H1 (cell line): ENCODE results near the gene PTS. TPM values are rescaled to one million over a fixed set of nuclear protein-coding genes. Genes with fewer than 3 reads are reported as not detected.

Source experiments
- CTCF ChIA-PET: fragments of 300-600 bp; sonication (Branson Sonifier 250); formaldehyde crosslinking; loops from one replicate; lab custom pipeline; 2021; ENCODE audit not compliant: partially characterized antibody; lab: Charles Lee
- POLR2A ChIA-PET: fragments of 300-600 bp; sonication (Branson Sonifier 250); formaldehyde crosslinking; loops from one replicate; lab custom pipeline; 2021; ENCODE audit warnings: inconsistent platforms; ENCODE audit not compliant: partially characterized antibody; lab: Charles Lee
- DNase-seq, 2 experiments: peaks; one replicate each; pipeline versions ENCODE4 v3.0.0 to v3.0.0-alpha.2; 2010 to 2022; ENCODE audit warnings: low spot score in 2 of 2, low read depth in 1 of 2, mixed read lengths in 1 of 2
- FAIRE-seq: peaks from 2 replicates; lab custom pipeline; 2011; peaks lifted over from hg19 to GRCh38; lab: Jason Lieb, UNC
- H2AFZ ChIP-seq: 2 replicates; pipeline ENCODE4 v1.8.1; 2012; ENCODE audit warnings: low read length, inconsistent platforms
- H2AK5ac ChIP-seq: 2 replicates; pipeline ENCODE4 v1.6.1; 2013; ENCODE audit warnings: low read depth, low read length
- H2BK120ac ChIP-seq: replicated peaks from 2 replicates; pipeline ENCODE3; 2013; ENCODE audit warnings: low read depth, low read length, inconsistent platforms
- H2BK12ac ChIP-seq: 2 replicates; pipeline ENCODE4 v1.6.1; 2013; ENCODE audit warnings: low read depth, low read length
- H2BK15ac ChIP-seq: 2 replicates; pipeline ENCODE4 v1.6.1; 2013; ENCODE audit warnings: low read length
- H2BK20ac ChIP-seq: 2 replicates; pipeline ENCODE4 v1.6.1; 2013; ENCODE audit warnings: low read length
- H2BK5ac ChIP-seq: 2 replicates; pipeline ENCODE4 v1.6.1; 2013; ENCODE audit warnings: low read depth, low read length
- H3K14ac ChIP-seq: 2 replicates; pipeline ENCODE4 v1.6.1; 2013; ENCODE audit warnings: inconsistent platforms; ENCODE audit not compliant: insufficient read length
- H3K18ac ChIP-seq: 2 replicates; pipeline ENCODE4 v1.6.1; 2013; ENCODE audit warnings: low read length; ENCODE audit errors: extremely low read depth
- H3K23ac ChIP-seq: 2 replicates; pipeline ENCODE4 v1.6.1; 2013; ENCODE audit warnings: inconsistent platforms; ENCODE audit not compliant: insufficient read length
- H3K23me2 ChIP-seq: 2 replicates; pipeline ENCODE4 v1.6.1; 2013; ENCODE audit warnings: low read depth, low read length
- H3K27ac ChIP-seq: 2 replicates; pipeline ENCODE4 v1.6.1; 2011; ENCODE audit warnings: low read depth, low read length, inconsistent platforms
- H3K27me3 ChIP-seq, 4 experiments: replicated peaks in 1 of 4; 1 replicate in 1 of 4; 2 replicates in 3 of 4; pipeline versions ENCODE4 v1.6.1 to v1.8.1; 2011 to 2013; ENCODE audit warnings: low read length in 3 of 4, mild to moderate bottlenecking in 3 of 4, inconsistent platforms in 2 of 4, mixed read lengths in 2 of 4, moderate library complexity in 1 of 4; ENCODE audit not compliant: control insufficient read depth in 3 of 4, insufficient read depth in 3 of 4; ENCODE audit errors: extremely low read depth in 1 of 4
- H3K36me3 ChIP-seq, 4 experiments: 2 replicates each; pipeline versions ENCODE4 v1.6.1 to v1.8.1; 2011 to 2013; ENCODE audit warnings: mild to moderate bottlenecking in 4 of 4, low read length in 3 of 4, moderate library complexity in 2 of 4, control low read depth in 1 of 4, inconsistent platforms in 1 of 4; ENCODE audit not compliant: insufficient read depth in 4 of 4, control insufficient read depth in 2 of 4
- H3K4ac ChIP-seq: replicated peaks from 2 replicates; pipeline ENCODE3; 2013; ENCODE audit warnings: low read length, low read depth, mixed read lengths, inconsistent platforms; ENCODE audit not compliant: insufficient read length
- H3K4me1 ChIP-seq, 4 experiments: replicated peaks in 1 of 4; 1 replicate in 1 of 4; 2 replicates in 3 of 4; pipeline versions ENCODE4 v1.6.1 to v1.8.1; 2011 to 2013; ENCODE audit warnings: low read length in 3 of 4, inconsistent platforms in 2 of 4, mixed read lengths in 1 of 4; ENCODE audit not compliant: insufficient read depth in 4 of 4, control insufficient read depth in 3 of 4
- H3K4me2 ChIP-seq, 2 experiments: 2 replicates each; pipeline versions ENCODE4 v1.6.1 to v1.8.1; 2011 to 2013; ENCODE audit warnings: low read depth in 2 of 2, low read length in 2 of 2, control low read depth in 1 of 2, inconsistent platforms in 1 of 2, mild to moderate bottlenecking in 1 of 2; ENCODE audit not compliant: insufficient read depth in 1 of 2
- H3K4me3 ChIP-seq, 4 experiments: fragments of 200-600, 300-600 bp in 1 of 4; sonication (generic), shearing (Covaris generic), sonication (Bioruptor Twin) in 1 of 4; 2 replicates each; pipeline versions ENCODE4 v1.5.1 to v1.8.1; 2011 to 2016; ENCODE audit warnings: low read length in 4 of 4, low read depth in 3 of 4, control low read depth in 2 of 4, inconsistent platforms in 2 of 4, mild to moderate bottlenecking in 2 of 4, mixed read lengths in 1 of 4, moderate library complexity in 1 of 4; ENCODE audit not compliant: insufficient read depth in 2 of 4; ENCODE audit errors: extremely low read depth in 1 of 4
- H3K56ac ChIP-seq: replicated peaks from 2 replicates; pipeline ENCODE3; 2013; ENCODE audit warnings: low read depth, mild to moderate bottlenecking, mixed read lengths, low read length, inconsistent platforms; ENCODE audit not compliant: insufficient read length
- H3K79me1 ChIP-seq: 2 replicates; pipeline ENCODE4 v1.6.1; 2013; ENCODE audit warnings: low read depth, low read length, control low read depth
- H3K79me2 ChIP-seq, 2 experiments: 2 replicates each; pipeline versions ENCODE4 v1.6.1 to v1.8.1; 2012 to 2013; ENCODE audit warnings: low read length in 2 of 2, mild to moderate bottlenecking in 2 of 2, inconsistent platforms in 1 of 2; ENCODE audit not compliant: insufficient read depth in 2 of 2, control insufficient read depth in 1 of 2
- H3K9ac ChIP-seq, 4 experiments: replicated peaks in 1 of 4; 1 replicate in 1 of 4; 2 replicates in 3 of 4; pipeline versions ENCODE4 v1.6.1 to v1.8.1; 2011 to 2013; ENCODE audit warnings: low read depth in 3 of 4, low read length in 3 of 4, control low read depth in 2 of 4, mild to moderate bottlenecking in 2 of 4, moderate library complexity in 2 of 4, inconsistent platforms in 1 of 4; ENCODE audit errors: extremely low read depth in 1 of 4
- H3K9me3 ChIP-seq, 2 experiments: 2 replicates each; pipeline versions ENCODE4 v1.6.1 to v1.8.1; 2012 to 2013; ENCODE audit warnings: mild to moderate bottlenecking in 2 of 2, moderate library complexity in 2 of 2, control low read depth in 1 of 2, inconsistent platforms in 1 of 2, low read depth in 1 of 2, low read length in 1 of 2, mixed read lengths in 1 of 2; ENCODE audit not compliant: insufficient read depth in 2 of 2
- H4K20me1 ChIP-seq, 2 experiments: replicated peaks in 1 of 2; 2 replicates each; pipeline versions ENCODE3 to v1.8.1; 2011 to 2013; ENCODE audit warnings: inconsistent platforms in 2 of 2, low read length in 2 of 2, mild to moderate bottlenecking in 1 of 2; ENCODE audit not compliant: insufficient read depth in 2 of 2, control insufficient read depth in 1 of 2
- H4K5ac ChIP-seq: 2 replicates; pipeline ENCODE4 v1.6.1; 2013; ENCODE audit warnings: low read length, low read depth, mixed read lengths, inconsistent platforms; ENCODE audit not compliant: insufficient read length
- H4K8ac ChIP-seq: 2 replicates; pipeline ENCODE4 v1.8.0; 2013; ENCODE audit warnings: mild to moderate bottlenecking, moderate library complexity, low read length, inconsistent platforms; ENCODE audit not compliant: insufficient read depth; ENCODE audit errors: extremely low read depth
- H4K91ac ChIP-seq: replicated peaks from 2 replicates; pipeline ENCODE3; 2013; ENCODE audit warnings: low read length, mixed read lengths, inconsistent platforms; ENCODE audit not compliant: insufficient read length
- BRCA1 ChIP-seq: IDR thresholded peaks from 2 replicates; pipeline ENCODE4 v1.6.1; 2012; ENCODE audit warnings: low read depth, low read length, improper control_type of control experiment
- CBX5 ChIP-seq: fragments of 300-800, 300-1000 bp; sonication (generic); IDR thresholded peaks from 2 replicates; pipeline ENCODE4 v1.7.1; 2016; ENCODE audit warnings: antibody characterized with exemption, low read length, low read depth
- CBX8 ChIP-seq: fragments of 300-800, 300-1000 bp; sonication (generic); IDR thresholded peaks from 2 replicates; pipeline ENCODE4 v1.7.1; 2016; ENCODE audit warnings: low read depth, low read length, borderline replicate concordance
- CHD1 ChIP-seq: IDR thresholded peaks from 2 replicates; pipeline ENCODE4 v1.6.1; 2012; ENCODE audit warnings: low read depth, low read length, improper control_type of control experiment
- CREB1 ChIP-seq: IDR thresholded peaks from 2 replicates; pipeline ENCODE4 v1.6.1; 2012; ENCODE audit warnings: inconsistent platforms
- CTBP2 ChIP-seq: IDR thresholded peaks from 2 replicates; pipeline ENCODE4 v1.7.0; 2011; ENCODE audit warnings: borderline replicate concordance, mild to moderate bottlenecking, moderate library complexity, mixed read lengths, low read length; ENCODE audit not compliant: insufficient read depth, insufficient read length
- GABPA ChIP-seq: IDR thresholded peaks from 2 replicates; pipeline ENCODE4 v1.6.1; 2011; ENCODE audit warnings: mild to moderate bottlenecking, low read length, moderate library complexity, borderline replicate concordance; ENCODE audit not compliant: insufficient read depth
- NRF1 ChIP-seq: IDR thresholded peaks from 2 replicates; pipeline ENCODE4 v1.6.1; 2011; ENCODE audit warnings: mild to moderate bottlenecking, low read depth, low read length, improper control_type of control experiment
- PHF8 ChIP-seq: fragments of 200-600 bp; sonication (generic); conservative IDR thresholded peaks from 2 replicates; pipeline ENCODE4 v1.7.1; 2012; ENCODE audit warnings: low read depth, mild to moderate bottlenecking, inconsistent platforms, low read length, moderate library complexity
- POLR2A ChIP-seq, 2 experiments: IDR thresholded peaks; 1 replicate in 1 of 2; 2 replicates in 1 of 2; pipeline ENCODE4 v1.6.1; 2011; ENCODE audit warnings: low read depth in 2 of 2, low read length in 2 of 2, mild to moderate bottlenecking in 2 of 2; ENCODE audit errors: control extremely low read depth in 1 of 2
- RXRA ChIP-seq: IDR thresholded peaks from 2 replicates; pipeline ENCODE4 v1.6.1; 2011; ENCODE audit warnings: low read depth, mild to moderate bottlenecking, low read length, moderate library complexity; ENCODE audit not compliant: insufficient read depth
- SIRT6 ChIP-seq: IDR thresholded peaks from one replicate; pipeline ENCODE4 v1.7.1; 2012; ENCODE audit warnings: low read length, inconsistent platforms
- TEAD4 ChIP-seq: IDR thresholded peaks from 2 replicates; pipeline ENCODE4 v1.6.1; 2012; ENCODE audit warnings: low read depth, low read length, inconsistent platforms, mixed read lengths
- WGBS, 2 experiments: shearing (Covaris generic) in 1 of 2; methylation state at CpG; one replicate each; pipeline versions ENCODE4 v1.1.6 to v1.1.7; 2013 to 2015; ENCODE audit warnings: low lambda C conversion rate in 2 of 2, mixed read lengths in 2 of 2, inconsistent platforms in 1 of 2, low coverage in 1 of 2, missing lambda C conversion rate in 1 of 2; ENCODE audit not compliant: insufficient replicate concordance in 2 of 2, insufficient coverage in 1 of 2, insufficient read length in 1 of 2; ENCODE audit errors: extremely low coverage in 1 of 2, missing lambda C conversion rate in 1 of 2; 5-methylcytosine and 5-hydroxymethylcytosine counted together
- polyA plus RNA-seq, 7 experiments: library from polyadenylated mRNA; depleted of rRNA in 3 of 7; stranded (reverse) in 5 of 7; unstranded in 2 of 7; fragments of >200 nt in 5 of 7; fragments of 200-250 nt in 2 of 7; gene quantifications; 1 replicate in 5 of 7; 2 replicates in 1 of 7; 4 replicates in 1 of 7; pipeline versions ENCODE4 v1.2.1 to v1.2.3, GENCODE V29; 2011 to 2013; ENCODE audit warnings: missing spikeins in 2 of 7, mixed read lengths in 2 of 7
- total RNA-seq: library from RNA; stranded (reverse); fragmentation: NEBNext Ultra II Directional; extraction: Animal tissue kit (Norgen Biotek cat#: 25700); gene quantifications from 2 replicates; pipeline ENCODE4 v1.2.1, GENCODE V29; 2021
- TF ChIP-seq, protein P1 (sequence below): IDR thresholded peaks from 2 replicates; pipeline ENCODE4 v1.6.1; 2012; ENCODE audit warnings: low read length, inconsistent platforms

Gene PTS
- total and polyA plus RNA-seq, 2 of the 8 experiments (the other 6 are each of a cell fraction or from before 2014, with no cell fraction given), result 18.3 to 25.9 TPM

DNA sequence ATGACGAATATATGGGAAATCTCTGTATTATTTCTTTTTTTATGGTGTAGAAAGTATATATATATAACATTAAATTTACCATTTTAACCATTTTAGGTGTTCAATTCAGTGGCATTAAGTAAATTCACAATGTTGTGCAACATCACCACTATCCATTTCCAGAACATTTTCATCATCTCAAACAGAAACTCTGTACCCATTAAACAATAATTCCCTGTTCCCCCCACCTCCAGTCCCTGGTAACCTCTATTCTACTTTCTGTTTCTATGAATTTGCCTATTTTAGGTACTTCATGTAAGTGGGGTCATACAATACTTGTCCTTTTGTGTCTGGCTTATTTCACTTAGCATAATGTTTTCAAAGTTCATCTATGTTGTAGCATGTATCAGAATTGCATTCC is 15.3 kb upstream of the PTS start:
- ChIA-PET POLR2A (no interaction called here), CTCF (no interaction called here)
- no peaks in the 10 kb centered on the region for H3K79me1 ChIP-seq
- H4K91ac ChIP-seq, result no peak overlapping the region
- H2BK20ac ChIP-seq, result no peak overlapping the region
- DNase-seq (no peak), FAIRE-seq (no peak)
- H2BK5ac ChIP-seq, result no peak overlapping the region
- H2BK12ac ChIP-seq, result no peak overlapping the region
- no peaks in the 10 kb centered on the region for H4K20me1 ChIP-seq
- no peak overlapping the region for H3K56ac ChIP-seq
- no peak overlapping the region for H2BK15ac ChIP-seq
- H3K4me1 ChIP-seq, result no peaks in the 10 kb centered on the region
- H4K5ac ChIP-seq, result no peak overlapping the region
- H3K4me3 ChIP-seq, result no peak overlapping the region
- no peak overlapping the region for H3K14ac ChIP-seq
- H3K23ac ChIP-seq, result no peak overlapping the region
- H4K8ac ChIP-seq, result no peak overlapping the region
- H3K4ac ChIP-seq, result no peak overlapping the region
- no peak overlapping the region for H2BK120ac ChIP-seq
- no peak overlapping the region for H2AFZ ChIP-seq
- H2AK5ac ChIP-seq, result no peak overlapping the region
- H3K23me2 ChIP-seq, result no peaks in the 10 kb centered on the region; the same call in 1 of the 2 replicates
- H3K27me3 ChIP-seq, result no peaks in the 10 kb centered on the region
- no peak overlapping the region for H3K4me2 ChIP-seq
- no peak overlapping the region for H3K27ac ChIP-seq
- no peak overlapping the region for H3K18ac ChIP-seq
- H3K36me3 ChIP-seq, result peaks cover 0 to 3% (median 0%) of the 10 kb centered on the region in 4 experiments; a peak in 1 of 8 replicates
- no peaks in the 10 kb centered on the region for H3K79me2 ChIP-seq
- no peak overlapping the region for H3K9ac ChIP-seq
- H3K9me3 ChIP-seq, result peaks cover 0 to 4% of the 10 kb centered on the region in 2 experiments; a peak in 1 of 4 replicates
- 86% methylated on average over 1 of the region's 1 CpG; no CpG with 5 or more reads in 1 of the 2 experiments for WGBS, 2 experiments
- TF ChIP-seq POLR2A (IDR thresholded peaks at IDR 0.05; ENCODE audit: control extremely low read depth in 1 of 2, low read depth in 2 of 2, low read length in 2 of 2) (no peak), BRCA1 (no peak), CHD1 (no peak), TEAD4 (no peak), SIRT6 (no peak), NRF1 (no peak), CREB1 (no peak), RXRA (no peak), CBX5 (no peak), CBX8 (no peak), GABPA (no peak), CTBP2 (no peak), PHF8 (no peak)
- TF ChIP-seq, protein P1, sequence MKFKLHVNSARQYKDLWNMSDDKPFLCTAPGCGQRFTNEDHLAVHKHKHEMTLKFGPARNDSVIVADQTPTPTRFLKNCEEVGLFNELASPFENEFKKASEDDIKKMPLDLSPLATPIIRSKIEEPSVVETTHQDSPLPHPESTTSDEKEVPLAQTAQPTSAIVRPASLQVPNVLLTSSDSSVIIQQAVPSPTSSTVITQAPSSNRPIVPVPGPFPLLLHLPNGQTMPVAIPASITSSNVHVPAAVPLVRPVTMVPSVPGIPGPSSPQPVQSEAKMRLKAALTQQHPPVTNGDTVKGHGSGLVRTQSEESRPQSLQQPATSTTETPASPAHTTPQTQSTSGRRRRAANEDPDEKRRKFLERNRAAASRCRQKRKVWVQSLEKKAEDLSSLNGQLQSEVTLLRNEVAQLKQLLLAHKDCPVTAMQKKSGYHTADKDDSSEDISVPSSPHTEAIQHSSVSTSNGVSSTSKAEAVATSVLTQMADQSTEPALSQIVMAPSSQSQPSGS, result no peak
